Measurements from ENCODE around the gene PTGIR.
"Not testable (repeated sequence)": the region's sequence is repeated elsewhere in the genome, so short reads cannot be mapped to it uniquely, and the experiment has no call there.

The PTGIR gene

DNA sequence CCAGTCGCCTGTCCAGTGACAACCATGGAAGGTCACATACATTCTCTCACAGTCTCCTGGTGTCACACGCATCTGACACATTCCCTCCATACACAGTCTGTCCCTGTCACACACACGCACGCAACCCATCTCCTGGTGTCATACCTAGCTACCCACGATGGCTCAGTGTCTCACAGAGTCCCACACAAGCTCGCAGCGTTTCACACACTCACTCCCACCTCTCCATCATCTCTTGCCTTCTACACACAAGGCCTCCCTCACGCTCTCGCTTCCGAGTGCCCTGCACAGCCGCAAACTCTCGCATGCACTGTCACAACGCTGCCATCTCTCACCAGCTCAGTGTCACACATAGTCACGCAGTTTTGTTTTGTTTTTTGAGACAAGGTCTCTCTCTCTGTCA, 12.3 kb upstream of the PTGIR start:
- DNase-seq = no peak

GRCh38 chr19:46635920-46636761, 11.3 kb upstream of the PTGIR start, which contains the start of gene GNG8:
Gene GNG8, minus strand, starts transcription at chr19:46636202. Its CDS starts 1,520 bp downstream, at chr19:46634682.
- no peak for DNase-seq

- no peak for DNase-seq
Measured at GRCh38 chr19:46634656-46635218, 9.8 kb upstream of the PTGIR start.

DNA sequence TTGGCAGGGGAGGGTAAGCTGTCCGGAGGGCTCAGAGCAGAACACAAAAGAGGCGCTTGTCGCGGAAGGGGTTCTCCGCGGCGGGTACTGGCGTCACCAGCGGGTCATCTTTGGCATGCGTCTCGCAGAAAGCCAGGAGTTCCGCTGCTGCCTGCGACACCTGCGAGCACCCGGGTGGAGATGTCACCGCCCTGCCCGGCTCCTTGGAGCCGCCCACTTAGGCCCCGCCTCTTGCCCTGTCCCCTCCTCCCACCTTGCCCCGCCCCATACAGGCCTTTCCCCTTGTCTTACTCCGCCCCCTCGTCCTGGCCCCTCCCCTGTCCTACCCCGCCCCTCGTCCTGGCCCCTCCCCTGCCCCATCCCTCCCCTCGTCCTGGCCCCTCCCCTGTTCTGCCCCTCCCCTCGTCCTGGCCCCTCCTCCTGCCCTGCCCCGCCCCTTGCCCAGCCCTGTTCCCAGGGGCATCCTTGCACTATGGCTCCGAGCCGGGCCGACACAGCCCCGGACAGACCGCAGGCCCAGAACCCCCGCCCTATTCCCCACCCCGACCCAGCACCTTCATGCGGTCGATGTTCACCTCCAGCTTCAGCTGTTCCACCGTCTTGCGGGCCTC, 9.3 kb upstream of the PTGIR start:
- no peak for DNase-seq

DNA sequence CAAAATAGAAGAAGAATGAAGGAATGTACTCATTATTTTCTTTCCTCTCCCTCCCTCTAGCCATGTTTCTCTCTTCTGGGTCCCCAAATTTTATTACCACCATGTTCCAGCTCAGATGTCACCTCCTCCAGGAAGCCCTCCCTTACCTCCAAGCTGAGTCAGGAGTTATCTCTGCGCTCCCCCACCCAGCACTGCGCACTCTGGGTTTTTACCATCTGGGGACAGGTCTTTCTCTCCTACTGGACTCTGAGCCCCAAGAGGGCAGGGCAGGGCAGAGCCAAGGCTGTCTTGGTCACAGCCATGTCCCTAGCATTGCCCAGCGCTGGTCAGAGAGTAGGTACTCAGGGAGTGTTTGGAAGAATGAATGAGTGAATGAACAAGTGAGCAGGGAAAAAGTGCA, 8.2 kb upstream of the PTGIR start:
- DNase-seq = no peak

DNA sequence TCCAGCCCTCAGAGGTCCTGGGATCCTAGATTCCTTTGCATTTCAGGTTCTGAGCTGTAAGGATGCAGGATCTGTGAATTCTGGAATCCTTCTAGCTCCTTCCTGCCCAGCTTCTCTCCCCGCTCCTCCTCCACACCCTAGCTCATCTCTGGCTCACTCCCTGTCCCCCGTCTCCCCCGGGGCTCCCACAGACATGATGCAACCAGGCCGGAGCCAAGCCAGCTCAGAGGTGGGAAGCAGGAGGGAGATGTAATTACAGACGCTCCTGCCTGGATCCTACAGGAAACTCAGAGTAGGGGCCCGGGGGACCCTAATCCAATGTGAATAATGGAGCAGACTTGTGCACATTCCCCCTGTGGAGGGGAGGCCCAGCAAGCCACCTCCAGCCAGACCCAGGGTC, 6.6 kb upstream of the PTGIR start:
- no peak for DNase-seq

DNA sequence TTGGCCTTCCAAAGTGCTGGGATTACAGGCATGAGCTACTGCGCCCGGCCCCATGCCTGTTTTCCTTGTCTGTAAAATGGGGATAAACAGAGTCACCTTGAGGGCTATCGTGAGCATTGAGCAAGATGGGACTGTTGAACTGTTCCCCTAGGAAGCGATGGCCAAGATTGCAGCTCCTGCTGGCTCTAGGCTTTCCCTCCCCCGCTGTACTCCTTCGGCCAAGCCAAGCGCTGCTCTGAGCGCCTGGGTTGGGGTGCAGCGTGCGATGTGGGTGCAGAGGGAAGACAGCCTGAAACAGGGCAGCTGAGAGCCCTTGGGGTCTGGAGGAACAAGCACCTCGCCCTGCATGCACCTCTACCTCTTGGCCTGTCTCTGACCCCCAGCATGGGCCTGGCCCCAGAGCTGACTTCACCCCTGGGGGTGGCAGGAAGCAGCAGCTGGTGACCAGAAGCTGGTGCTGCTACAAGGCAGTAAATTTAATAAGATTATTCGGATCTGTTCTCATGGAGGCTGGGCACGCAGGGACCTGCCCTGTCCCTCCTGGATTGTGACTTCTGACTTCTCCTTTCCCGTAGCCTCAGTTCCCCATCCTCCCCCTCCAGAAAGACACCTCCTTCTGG, 5.8 kb upstream of the PTGIR start:
- no peak for DNase-seq

- DNase-seq = no peak
Measured at GRCh38 chr19:46629546-46630025, 4.7 kb upstream of the PTGIR start.

GRCh38 chr19:46628970-46629369, 4.1 kb upstream of the PTGIR start:
- DNase-seq = not testable (repeated sequence)

- DNase-seq = no peak
Measured at GRCh38 chr19:46626446-46626845, 1.6 kb upstream of the PTGIR start.

GRCh38 chr19:46625731-46626130, 842 bp upstream of the PTGIR start:
- DNase-seq = no peak

DNA sequence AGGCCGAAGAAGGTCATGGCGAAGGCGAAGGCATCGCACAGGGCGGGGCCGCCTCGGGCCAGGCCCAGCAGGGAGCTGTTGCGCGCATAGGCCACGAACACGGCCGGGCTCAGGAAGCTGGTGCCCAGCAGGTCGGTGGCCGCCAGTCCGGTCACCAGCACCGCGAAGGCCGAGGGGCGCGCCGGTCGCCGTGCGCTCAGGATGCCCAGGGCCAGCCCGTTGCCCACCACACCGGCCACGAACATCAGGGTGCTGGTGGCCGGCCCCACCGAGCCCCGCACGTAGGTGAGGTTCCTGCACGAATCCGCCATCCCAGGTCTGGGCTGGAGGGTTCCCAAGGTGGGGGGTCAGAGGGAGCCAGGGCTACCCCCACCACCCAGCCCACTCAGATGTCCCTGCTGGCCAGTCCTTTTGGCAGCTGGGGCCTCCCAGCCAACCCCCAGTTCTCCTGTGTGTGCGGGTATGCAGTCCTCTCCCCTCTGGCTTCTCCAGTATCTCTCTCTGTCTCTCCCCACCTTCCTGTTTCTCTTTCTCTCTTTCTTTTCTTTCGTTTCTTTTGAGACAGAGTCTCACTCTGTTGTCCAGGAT, 880 bp downstream of the PTGIR start:
- no peak for DNase-seq

GRCh38 chr19:46622118-46622446, 2.8 kb downstream of the PTGIR start:
- DNase-seq = no peak

GRCh38 chr19:46621191-46622117, 3.4 kb downstream of the PTGIR start:
- no peak for DNase-seq

- no peak for DNase-seq
Measured at GRCh38 chr19:46620716-46621115, 4.2 kb downstream of the PTGIR start.

GRCh38 chr19:46620267-46620666, 4.6 kb downstream of the PTGIR start:
- no peak for DNase-seq

- DNase-seq = no peak
Measured at GRCh38 chr19:46618670-46619231, 6.1 kb downstream of the PTGIR start.

- DNase-seq = no peak
Measured at GRCh38 chr19:46617601-46618000, 7.3 kb downstream of the PTGIR start.

- peak; percentile 49 for DNase-seq
Measured at GRCh38 chr19:46616631-46617322, 8.1 kb downstream of the PTGIR start.

- DNase-seq = no peak
Measured at GRCh38 chr19:46615966-46616365, 8.9 kb downstream of the PTGIR start.

DNA sequence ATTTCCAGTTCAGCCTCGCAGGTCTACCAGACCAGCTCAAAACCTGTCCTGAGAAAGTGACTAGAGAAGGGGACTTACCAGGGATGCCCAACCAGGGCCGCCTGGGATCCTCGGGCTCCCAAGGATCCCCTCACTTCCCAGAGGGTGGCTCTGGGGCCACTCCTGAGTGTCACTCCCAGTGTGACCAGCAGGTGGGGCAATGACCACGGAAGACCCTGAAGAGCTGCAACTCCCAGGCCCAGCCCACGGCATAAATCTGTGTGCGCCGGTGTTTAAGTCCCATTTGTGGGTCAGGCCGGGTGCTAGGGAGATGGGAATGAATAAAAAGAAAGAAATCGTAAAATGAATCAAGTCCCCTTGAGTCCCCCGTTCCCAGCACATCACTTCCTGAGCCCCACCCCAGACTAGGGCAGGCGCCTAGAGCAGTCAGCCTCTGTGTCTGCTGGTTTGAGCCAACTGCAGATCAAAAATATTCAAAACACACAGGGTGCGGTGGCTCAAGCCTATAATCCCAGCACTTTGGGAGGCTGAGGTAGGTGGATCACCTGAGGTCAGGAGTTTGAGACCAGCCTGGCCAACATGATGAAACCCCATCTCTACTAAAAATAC, 10.7 kb downstream of the PTGIR start:
- DNase-seq = no peak
